ENCODE measurements around the gene TSPEAR.

- TF ChIP-seq CTCF (IDR thresholded peaks at IDR 0.05) (no peak), POLR2A (IDR thresholded peaks at IDR 0.05) (no peak)
Measured at GRCh38 chr21:44510109-44510507, 201.3 kb downstream of the TSPEAR start.

All from right lobe of liver (tissue), 4 donors.